ENCODE results near the gene PACSIN2. TPM values are rescaled to one million over a fixed set of nuclear protein-coding genes. Genes with fewer than 3 reads are reported as not detected.

PACSIN2 gene
- total and polyA plus RNA-seq, 10 of the 15 experiments (the other 5 are each of a cell fraction or from before 2014, with no cell fraction given): 0.93 to 78.7 (median 46.8) TPM

- Histone ChIP-seq H3K4me3 (no peak overlapping the region), H3K27me3 (replicated peaks in 1 of 2; ENCODE audit: control insufficient read depth in 2 of 2, insufficient read depth in 2 of 2, low read length in 1 of 2) (no peaks in the 10 kb centered on the region; a peak in 1 of 4 replicates), H4K20me1 (ENCODE audit: control insufficient read depth, insufficient read depth) (no peaks in the 10 kb centered on the region), H3K79me2 (ENCODE audit: control insufficient read depth, insufficient read depth, low read length) (no peaks in the 10 kb centered on the region), H3K4me2 (ENCODE audit: control insufficient read depth, insufficient read depth) (no peak overlapping the region), H3K36me3 (ENCODE audit: control insufficient read depth in 2 of 2, insufficient read depth in 2 of 2, low read length in 1 of 2) (no peaks in the 10 kb centered on the region), H3K9ac (ENCODE audit: control insufficient read depth, insufficient read depth, low read length) (no peak overlapping the region), H3K4me1 (ENCODE audit: control insufficient read depth, insufficient read depth, low read length) (no peaks in the 10 kb centered on the region), H2AFZ (ENCODE audit: control insufficient read depth, low read depth, low read length) (no peak overlapping the region), H3K9me3 (replicated peaks; ENCODE audit: control insufficient read depth, insufficient read depth, low read length) (no peaks in the 10 kb centered on the region), H3K27ac (ENCODE audit: control insufficient read depth, insufficient read depth) (no peak overlapping the region)
- CTCF ChIA-PET: interaction anchor here (0.6 to 1.9 kb wide), 2 partner anchors 10 to 112 kb away, joined by 5 to 6 read pairs; no protein-coding TSS in a partner anchor
- no peak for DNase-seq (ENCODE audit: low read depth, low spot score)
- WGBS (ENCODE audit: insufficient coverage, insufficient replicate concordance, low lambda C conversion rate, missing lambda C conversion rate): 51% methylated on average over 10 of the region's 10 CpGs
- in situ Hi-C loops (cut with MboI): no loop called here
- POLR2A ChIA-PET: interaction anchor here (0.5 kb wide), 1 partner anchor 169 kb away, joined by 4 read pairs; no protein-coding TSS in a partner anchor
- intact Hi-C loops (cut with micrococcal nuclease; ENCODE audit: unreplicated experiment): no loop called here
- RAD21 ChIA-PET (ENCODE audit: unreplicated experiment): no interaction called here
- FAIRE-seq: no peak
- ATAC-seq: no peak
- TF ChIP-seq MLLT1 (IDR thresholded peaks at IDR 0.05) (no peak), BHLHE40 (IDR thresholded peaks at IDR 0.05; ENCODE audit: borderline replicate concordance in 1 of 2, low read depth in 2 of 2, low read length in 1 of 2) (no peak)
- SMC1A ChIA-PET (ENCODE audit: uncharacterized antibody, unreplicated experiment): no interaction called here
- no TSS peak for BruUV-seq (replicated peaks)
Observed at GRCh38 chr22:43044290-43044712, 29.4 kb upstream of the PACSIN2 start.

GRCh38 chr22:43042101-43042780 is 27.3 kb upstream of the PACSIN2 start:
- no peak for DNase-seq (ENCODE audit: low read depth, low spot score)
- Histone ChIP-seq H3K4me2 (ENCODE audit: control insufficient read depth, insufficient read depth) (no peak overlapping the region), H3K36me3 (ENCODE audit: control insufficient read depth in 2 of 2, insufficient read depth in 2 of 2, low read length in 1 of 2) (no peaks in the 10 kb centered on the region), H2AFZ (ENCODE audit: control insufficient read depth, low read depth, low read length) (no peak overlapping the region), H3K4me3 (no peak overlapping the region), H4K20me1 (ENCODE audit: control insufficient read depth, insufficient read depth) (no peaks in the 10 kb centered on the region), H3K27ac (ENCODE audit: control insufficient read depth, insufficient read depth) (no peak overlapping the region), H3K4me1 (ENCODE audit: control insufficient read depth, insufficient read depth, low read length) (no peaks in the 10 kb centered on the region), H3K79me2 (ENCODE audit: control insufficient read depth, insufficient read depth, low read length) (no peaks in the 10 kb centered on the region), H3K9me3 (replicated peaks; ENCODE audit: control insufficient read depth, insufficient read depth, low read length) (no peaks in the 10 kb centered on the region), H3K9ac (ENCODE audit: control insufficient read depth, insufficient read depth, low read length) (no peak overlapping the region), H3K27me3 (replicated peaks in 1 of 2; ENCODE audit: control insufficient read depth in 2 of 2, insufficient read depth in 2 of 2, low read length in 1 of 2) (no peaks in the 10 kb centered on the region; a peak in 1 of 4 replicates)
- TF ChIP-seq POU2F2 (IDR thresholded peaks at IDR 0.05; ENCODE audit: borderline replicate concordance, low read depth, low read length) (no peak), USF1 (IDR thresholded peaks at IDR 0.05; ENCODE audit: borderline replicate concordance, extremely low read length, insufficient read depth, low read depth, low read length) (peak; percentile 45)
- no peak for FAIRE-seq
- ATAC-seq: no peak
- in situ Hi-C loops (cut with MboI) (no loop called here), intact Hi-C loops (cut with micrococcal nuclease; ENCODE audit: unreplicated experiment) (no loop called here)
- ChIA-PET CTCF (interaction anchor here (1.1 kb wide), 1 partner anchor 180 kb away, joined by 3 read pairs; no protein-coding TSS in a partner anchor), RAD21 (ENCODE audit: unreplicated experiment) (no interaction called here), POLR2A (interaction anchor here (0.7 kb wide), 1 partner anchor 36 kb away, joined by 6 read pairs; no protein-coding TSS in a partner anchor), SMC1A (ENCODE audit: uncharacterized antibody, unreplicated experiment) (no interaction called here)
- WGBS (ENCODE audit: insufficient coverage, insufficient replicate concordance, low lambda C conversion rate, missing lambda C conversion rate): 70% methylated on average over 20 of the region's 20 CpGs
- no TSS peak for BruUV-seq (replicated peaks)

Measured in GM12878 (cell line).